GM18520 (cell line): ENCODE measurements around the gene SCAANT1.

ENCODE experiments used
- ATAC-seq: cut with Tn5 transposase; IDR thresholded peaks from one replicate; pipeline ENCODE4 v1.9.1; 2021; ENCODE audit not compliant: unreplicated experiment

The SCAANT1 gene

DNA sequence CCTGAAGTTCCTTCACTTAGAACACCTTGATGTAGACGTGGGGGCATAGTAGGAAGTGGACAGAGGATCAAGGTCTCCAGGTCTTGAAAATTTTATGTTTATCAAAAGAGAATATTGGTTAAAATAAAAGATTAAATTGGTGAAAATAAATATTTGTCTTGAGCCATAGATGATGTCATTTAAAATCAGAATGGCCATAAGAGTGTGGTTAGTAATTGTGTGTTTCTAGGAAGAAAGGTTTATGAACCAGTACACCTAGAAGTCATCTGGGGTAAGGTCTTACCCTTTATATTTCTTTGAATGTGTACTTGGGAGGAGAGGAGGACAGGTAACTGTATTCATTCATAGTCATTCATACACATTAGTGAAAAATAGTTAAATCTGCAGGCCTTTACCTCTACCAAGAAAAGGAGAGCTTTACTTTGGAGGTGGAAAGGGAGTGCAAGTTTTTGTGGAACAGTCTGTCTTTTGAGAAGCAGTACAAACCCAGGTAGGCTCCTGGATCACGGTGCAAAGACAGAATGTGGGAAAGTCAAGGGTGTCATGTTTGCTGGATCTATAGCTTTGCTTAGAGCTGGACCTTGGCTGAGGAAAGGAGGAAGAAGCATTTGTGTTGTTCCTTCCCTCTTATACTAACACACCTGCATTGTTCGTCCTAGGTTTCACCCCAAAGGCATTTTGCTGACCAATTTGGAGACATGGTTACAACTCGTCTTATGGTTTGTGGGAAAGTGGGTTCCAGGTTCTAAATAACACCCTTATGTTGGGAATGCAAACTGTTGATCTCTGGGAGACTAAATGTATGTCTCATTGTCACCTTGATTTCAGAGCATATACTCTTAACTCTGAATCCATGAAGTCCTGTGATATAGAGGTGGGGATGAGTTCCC lies 6.2 kb downstream of the SCAANT1 start:
- ATAC-seq: no peak

DNA sequence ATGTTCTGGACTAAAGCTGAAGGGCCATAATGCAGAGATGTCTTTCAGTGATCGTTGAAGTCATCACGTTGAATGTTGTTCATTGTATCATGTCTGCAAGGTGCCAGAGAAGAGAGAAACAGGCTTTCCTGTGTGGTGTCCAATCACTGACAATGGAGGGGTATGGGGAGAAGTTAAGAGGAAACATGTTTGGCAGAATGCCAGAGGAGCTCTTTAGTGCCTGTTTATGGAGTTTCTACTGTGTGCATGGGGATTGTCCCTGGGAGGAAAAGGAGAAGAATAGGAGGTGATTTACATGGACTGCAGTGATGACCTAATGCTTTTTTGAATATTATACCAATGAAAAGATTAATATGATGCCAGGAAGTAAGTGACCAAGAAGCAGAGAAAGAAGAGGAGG lies 11.7 kb downstream of the SCAANT1 start:
- ATAC-seq: no peak

DNA sequence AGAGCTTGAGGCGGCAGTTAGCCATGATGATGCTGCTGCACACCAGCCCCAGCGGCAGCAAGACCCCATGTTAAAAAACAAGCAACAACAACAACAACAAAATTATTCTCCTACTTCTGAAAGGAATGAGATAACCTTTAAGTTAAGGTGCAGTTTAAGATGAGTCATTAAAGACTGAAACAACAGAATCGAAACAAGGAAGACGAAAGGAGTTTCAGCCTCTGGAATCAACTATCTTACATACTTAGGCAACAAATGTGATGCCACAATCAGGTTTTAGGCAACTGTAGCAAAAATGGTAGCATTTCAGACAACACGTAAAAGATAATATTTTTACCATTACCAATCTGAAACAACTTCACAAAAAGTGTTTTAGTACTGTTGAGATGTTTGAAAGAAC lies 12.2 kb downstream of the SCAANT1 start:
- ATAC-seq: no peak

DNA sequence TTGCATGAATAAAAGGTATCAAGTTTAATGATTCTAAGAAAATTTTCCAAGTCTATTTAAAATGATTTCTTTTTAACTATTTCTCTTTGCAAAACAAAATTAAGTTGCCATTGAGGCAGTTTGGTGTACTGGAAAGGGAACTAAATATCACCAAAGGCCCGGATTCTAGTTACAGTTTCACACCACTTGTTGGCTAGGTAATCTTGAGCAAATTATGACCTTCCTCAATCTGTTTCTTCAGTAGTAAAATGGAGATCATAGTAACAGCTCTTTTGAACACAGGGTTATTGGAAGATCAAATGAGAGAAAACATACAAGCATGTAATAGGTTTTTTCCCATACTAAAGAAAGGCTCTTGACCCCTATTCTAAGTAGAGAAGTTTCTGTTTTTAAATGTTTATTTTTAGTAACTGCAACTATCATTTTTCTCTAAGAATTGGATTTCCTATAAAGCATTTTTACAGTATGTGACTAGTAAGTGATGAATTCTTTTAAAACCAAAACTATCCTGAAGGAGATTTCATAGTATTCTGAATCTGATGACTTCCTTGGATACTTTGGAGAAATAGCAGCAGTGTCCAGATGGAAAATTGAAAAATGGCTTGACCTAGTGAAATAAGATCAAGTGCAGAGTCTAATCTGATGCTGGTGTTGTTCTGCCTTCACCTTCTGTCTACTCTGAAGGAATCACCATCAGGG lies 15.7 kb downstream of the SCAANT1 start:
- ATAC-seq: peak; percentile 54

DNA sequence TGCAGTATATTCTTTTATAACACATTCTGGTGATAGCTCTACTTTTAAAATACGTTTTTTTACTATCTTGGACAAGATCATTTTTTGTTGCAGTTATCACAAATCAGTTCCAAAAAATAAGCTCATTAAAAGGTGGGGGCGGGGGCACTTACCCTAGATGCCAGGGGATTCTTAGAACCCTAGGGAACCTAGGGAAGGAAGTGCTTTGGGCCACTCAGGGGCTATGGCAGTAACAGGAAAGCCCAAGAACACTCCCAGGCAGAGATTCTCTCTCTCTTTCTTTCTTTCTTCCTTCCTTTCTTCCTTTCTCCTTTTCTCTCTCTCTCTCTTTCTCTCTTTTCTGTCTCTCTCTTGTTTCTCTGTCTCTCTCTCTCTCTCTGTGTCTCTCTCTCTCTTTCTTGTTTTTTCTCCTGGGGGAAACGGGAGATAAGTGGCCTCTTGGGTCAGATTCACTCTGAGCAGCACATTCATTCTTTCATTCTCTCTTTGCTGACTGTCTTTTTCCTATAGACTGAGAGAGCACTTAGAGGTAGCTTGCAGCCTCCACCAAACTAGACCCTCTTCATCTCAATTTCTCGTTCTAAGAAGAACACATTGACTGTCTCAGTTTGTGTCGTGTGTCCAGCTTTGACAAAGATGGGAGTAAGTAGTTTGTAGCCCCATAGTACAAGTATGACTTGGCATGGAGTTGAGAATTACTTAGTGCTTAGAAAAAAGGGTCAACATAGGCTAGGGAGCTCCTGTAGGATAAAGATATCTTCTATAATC lies 16.6 kb downstream of the SCAANT1 start:
- no peak for ATAC-seq

DNA sequence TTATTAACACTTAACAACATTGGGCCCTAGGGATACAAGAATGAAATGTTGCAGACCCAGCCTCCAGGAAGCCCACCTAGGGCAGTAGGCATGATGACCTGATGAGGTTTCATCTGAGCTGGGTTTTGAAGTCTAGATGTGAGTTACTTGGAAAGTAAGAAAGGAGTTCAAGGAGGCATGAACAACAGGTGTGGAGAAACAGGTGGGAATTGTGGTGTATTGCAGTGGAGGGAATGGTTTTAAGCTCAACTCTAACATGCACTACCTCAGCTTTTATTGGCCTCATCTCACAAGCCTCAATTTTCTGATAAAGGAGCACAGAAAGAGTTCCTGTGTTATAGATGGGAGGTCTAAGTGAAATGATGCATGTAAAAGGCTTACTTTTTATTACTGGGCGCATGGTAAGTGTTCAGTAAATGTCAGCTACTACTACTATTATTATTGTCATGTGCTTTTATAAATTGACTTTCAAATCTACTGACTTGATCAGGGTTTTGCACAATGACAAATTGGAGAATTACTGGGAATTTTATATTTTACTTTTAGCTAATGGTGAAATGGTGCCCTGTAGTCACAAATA lies 19.3 kb downstream of the SCAANT1 start:
- no peak for ATAC-seq

DNA sequence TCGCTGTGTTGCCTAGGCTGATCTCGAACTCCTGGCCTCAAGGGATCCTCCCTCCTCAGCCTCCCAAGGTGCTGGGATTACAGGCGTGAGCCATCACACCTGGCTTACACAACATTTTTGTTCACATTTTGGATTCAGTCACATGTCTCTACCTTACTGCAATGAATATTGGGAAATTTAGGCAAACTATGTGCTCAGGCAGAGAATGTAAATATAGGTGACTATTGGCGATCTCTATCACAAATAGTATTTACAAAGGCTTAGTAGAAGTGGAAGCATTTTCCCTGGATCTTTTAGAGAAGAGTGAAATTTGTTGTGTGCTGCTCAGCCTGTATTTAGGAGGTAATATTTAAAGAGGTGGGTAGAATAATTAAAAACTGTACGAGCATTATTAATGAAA lies 20.7 kb downstream of the SCAANT1 start:
- no peak for ATAC-seq

DNA sequence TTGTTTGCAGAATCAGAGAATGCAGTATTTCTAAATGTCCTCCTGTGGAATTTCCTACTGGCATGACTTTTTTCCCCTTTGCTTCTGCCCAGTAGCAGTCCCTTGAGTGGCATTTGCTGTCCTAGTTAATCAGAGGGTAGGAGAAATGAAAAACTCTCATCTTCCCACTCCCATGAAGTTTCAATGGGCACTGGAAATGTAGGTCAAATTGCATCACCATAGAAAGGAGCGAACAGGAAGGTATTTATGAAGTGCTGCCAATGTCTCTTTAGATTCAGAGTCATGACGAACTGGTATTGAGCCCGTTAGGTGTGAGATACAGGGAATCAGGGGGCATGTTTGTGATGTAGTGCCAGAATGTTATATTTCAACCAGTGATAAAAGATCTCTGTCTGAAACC lies 25.3 kb downstream of the SCAANT1 start:
- no peak for ATAC-seq

DNA sequence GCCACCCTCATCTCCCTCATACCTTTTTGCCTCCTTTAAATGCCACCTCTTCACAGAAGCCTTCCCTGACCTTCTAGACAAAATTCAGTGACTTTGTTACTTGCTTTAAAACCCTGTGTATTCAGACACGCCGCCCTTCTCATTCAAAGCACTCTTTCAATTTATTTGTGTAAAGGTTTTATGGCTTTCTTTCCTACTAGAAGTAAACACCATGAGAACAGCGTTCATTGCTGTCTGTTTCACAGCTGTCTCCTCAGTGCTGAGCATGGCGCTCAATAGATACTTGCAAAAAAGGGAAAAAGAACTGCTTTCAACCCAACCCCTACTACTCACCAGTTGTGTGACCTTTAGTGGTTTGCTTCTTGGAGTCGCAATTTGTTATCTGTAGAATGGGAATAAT lies 31.5 kb downstream of the SCAANT1 start:
- no peak for ATAC-seq

DNA sequence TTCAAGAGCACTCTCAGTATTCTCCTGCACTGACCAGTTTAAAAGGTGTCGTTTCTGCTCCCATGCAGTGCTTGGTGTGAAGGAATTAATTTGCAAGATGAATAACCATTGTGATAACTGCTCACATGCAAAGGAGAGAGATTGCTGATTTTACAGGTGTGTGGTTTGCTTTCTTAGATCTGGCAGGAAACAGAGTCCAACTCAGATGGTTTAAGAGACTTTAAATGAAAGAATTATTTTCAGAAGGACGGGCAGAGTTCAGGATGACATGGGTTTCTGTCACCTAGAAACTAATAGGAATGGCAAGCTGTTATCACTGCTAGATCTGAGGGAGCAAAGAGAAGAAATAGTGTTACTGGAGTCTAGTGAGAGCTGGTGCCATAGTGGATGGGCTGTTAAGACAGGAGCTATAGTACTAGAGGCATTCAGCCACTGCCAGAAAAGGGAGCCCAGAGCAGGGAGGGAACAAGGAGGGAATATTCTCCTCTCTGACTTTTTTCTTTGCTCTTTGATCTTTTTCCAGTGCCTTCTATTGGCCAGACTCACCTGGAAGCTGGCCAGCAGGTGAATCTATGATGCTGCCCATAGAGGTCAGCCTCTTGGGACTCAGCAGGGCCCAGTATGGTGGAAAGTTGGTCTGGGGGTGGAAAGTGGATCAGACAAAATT lies 33.7 kb downstream of the SCAANT1 start:
- ATAC-seq: no peak

DNA sequence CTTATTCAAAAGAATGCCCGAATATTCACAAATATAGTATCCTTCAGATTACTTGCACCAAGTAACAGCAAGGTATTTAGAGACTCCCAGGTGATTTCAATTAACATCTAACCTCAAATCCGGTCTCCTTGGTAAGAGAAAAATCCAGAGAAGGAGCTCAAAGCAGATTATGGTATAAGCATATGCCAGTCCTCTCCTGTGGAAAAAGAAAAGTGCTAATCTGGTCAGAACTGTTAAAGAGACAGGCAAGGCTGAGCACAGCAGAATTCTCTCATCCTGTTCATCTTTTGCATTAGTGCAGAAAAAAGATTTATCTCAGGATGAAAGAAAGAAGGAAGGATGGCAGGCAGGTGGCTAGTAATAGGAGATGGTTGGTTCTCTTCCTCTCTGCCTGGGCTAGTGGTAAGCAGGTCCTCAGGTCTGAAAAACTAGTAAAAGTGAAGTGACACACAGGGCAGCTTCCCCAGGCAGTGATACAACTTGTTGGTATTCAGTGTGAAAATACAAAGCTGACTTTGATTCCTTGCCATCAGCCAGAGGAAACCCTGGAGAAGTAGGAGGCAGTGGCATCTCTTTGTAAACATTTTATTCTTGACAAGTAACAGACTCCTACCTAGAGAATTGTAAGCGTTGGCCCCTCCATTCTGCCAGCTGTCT lies 34.3 kb downstream of the SCAANT1 start:
- no peak for ATAC-seq

DNA sequence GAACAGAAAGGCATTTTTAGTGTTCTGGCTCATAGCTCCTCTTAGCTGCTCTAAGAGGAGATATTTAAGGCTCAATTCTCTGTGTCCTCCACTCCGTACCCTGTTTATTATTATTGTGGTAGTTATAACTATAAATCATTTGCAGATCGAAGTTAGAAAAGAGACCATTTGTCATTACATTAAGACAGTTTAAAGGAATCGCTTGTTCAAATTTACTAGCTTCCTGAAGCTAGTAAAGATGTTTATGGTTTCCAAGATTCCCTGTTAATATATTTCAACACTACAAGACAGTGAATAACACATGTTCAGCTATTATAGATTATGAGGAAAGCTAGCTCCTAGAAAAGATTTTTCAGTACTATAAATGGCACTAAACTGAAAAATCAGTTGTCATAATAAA lies 35.9 kb downstream of the SCAANT1 start:
- no peak for ATAC-seq

DNA sequence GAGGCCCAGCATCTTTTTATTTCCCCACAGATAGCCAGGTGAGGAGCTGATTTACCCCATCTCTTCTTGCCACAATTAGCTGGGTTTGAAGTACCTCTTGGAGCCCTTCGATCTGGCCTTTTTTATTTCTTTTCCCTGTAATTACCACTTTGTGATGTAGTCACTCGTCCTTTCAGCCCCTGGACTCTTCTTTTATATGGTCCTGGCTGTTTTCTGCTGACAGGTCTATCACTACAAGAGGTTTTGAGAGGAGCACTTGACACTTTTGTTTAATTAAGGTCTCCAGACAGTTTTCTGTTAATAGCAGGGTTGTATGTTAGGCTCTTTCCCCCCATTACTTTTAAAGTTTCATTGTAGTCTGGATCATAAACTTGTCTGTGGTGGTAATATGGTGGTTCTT lies 36.7 kb downstream of the SCAANT1 start:
- no peak for ATAC-seq

DNA sequence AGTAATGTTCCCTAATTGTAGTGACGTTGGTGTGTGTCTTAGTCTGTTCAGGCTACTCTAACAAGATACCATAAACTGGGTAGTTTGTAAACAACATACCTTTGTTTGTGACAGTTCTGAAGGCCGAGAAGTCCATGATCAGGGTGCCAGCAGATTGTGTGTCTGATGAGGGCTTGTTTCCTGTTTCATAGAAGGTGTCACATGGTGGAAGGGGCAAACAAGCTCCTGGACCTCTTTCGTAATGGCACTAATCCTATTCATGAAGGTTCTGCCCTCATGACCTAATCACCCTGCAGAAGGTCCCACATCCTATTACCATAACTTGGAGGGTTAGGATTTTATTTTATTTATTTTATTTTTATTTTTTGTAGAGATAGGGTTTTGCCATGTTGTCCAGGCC lies 37.4 kb downstream of the SCAANT1 start:
- peak; percentile 27 for ATAC-seq

DNA sequence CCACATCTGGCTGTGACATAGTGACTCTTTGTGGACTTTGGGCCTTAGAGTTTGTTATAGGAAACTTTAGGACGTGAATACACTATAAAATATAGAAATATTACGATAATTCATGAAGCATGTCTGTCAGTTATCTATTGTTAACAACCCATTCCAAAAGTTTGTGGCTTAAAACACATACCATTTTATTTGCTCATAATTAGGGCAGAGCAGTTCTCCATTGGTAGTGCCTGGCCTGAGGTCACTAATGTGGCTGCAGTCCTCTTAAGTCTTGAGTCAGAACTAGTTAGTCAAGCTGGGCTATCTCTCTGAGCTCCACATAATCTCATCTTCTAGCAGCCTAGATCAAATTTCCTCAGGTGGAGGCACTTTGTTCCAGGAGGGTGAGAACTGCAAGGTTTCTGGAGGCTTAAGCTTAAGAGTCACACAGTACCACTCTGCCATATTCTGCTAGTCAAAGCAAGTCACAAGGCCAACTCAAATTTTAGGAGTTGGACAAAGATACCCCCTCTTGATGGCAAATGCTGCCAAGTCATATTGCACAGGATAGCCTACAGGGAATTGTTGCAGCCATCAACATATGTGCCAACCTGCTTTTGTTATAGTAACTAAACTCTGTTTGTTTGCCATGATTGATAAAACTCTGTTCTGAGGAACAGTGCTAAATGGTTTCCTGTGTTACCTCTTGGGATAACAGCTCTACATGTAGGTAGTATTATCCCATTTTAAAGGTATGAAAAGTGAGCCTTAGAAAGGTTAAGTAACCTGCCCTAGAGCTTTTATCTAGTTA lies 39.9 kb downstream of the SCAANT1 start:
- ATAC-seq: no peak

DNA sequence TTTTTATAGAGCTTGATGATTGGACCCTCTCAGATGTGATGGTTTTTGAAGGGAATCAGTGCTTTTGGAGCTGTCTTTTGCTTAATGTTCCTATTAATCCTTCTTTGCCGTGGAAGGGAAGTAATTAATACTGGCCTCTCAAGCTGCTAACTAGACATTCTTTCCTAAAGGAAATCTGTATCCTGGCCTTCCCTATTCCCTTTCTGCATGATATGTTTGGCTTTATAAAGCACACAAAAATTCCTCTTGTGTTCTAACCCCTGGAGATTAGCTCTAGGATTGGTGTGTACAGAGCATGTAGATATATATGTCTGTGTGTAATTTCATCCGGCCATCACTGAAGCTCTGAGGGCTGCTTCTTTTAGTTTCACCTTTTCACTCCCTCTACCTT lies 41.6 kb downstream of the SCAANT1 start:
- ATAC-seq: no peak

DNA sequence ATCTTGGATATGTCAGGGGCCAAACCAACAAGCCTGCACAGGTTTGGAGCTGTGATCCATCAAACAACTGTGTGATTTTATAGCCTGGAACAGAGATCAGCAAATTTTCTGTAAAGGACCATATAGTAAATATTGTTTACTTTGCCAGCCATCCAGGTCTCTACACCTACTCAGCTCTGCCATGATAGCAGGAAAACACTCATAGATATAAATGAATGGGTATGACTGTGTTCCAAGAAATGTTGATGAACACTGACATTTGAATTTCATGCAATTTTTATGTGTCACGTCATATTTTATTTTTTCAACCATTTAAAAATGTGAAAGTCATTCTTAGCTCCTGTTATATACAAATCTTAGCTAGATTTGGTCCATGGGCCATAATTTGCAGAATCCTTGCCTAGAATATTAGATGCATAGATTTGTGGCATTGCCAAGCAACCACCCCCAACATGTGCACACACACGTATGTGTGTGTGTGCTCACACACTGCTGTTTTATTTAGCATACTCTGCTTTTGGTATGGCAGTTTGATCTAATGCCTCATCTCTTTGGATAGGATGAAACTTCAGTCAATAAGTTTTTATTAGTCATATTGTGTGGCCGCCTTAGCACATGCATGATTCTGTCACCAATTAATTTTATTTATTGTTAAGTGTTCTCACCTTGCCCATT lies 42.1 kb downstream of the SCAANT1 start:
- ATAC-seq: no peak

DNA sequence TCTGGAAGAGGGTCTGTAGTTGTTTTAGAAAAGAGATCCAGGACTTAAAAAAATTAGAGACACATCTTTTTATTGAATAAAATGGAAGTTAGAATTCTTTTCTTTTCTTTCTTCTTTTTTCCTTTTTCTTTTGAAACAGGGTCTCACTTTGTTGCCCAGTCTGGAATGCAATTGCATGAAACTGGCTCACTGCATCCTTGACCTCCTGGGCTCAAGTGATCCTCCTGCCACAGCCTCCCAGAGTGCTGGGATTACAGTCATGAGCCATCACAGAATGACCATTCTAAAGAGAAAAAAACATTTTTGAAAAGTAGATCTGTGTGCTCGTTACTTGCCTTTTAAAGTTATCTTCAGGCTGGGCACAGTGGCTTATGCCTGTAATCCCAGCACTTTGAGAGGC lies 45.0 kb downstream of the SCAANT1 start:
- ATAC-seq: no peak

DNA sequence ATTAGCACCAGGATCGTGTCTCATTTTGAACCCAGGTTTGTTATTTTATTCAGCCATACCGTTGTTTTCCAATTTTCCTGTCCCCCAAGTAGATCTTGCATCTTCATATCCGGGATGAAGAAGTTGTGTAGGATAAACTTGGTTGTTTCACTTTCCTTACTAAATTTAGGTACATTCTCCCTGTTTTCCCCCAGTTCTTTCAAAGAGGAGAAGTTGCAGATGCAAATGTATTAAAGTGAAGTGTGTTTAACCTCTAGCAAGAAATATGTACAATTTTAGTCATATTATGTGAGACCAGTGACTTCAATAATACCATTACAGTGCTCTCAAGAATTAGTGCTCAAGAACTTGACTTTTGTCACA lies 47.2 kb downstream of the SCAANT1 start:
- no peak for ATAC-seq
